B cell (primary cell): Measurements from ENCODE around the gene ARID3A. TPM values are rescaled to one million over a fixed set of nuclear protein-coding genes. Genes with fewer than 3 reads are reported as not detected.
"Not testable (repeated sequence)": the region's sequence is repeated elsewhere in the genome, so short reads cannot be mapped to it uniquely, and the experiment has no call there.

ENCODE experiments used
- ATAC-seq: fragments of 200-7000 bp; cut with Tn5 transposase; one replicate; pipeline ENCODE4 v1.10.0; 2021; ENCODE audit warnings: low read depth, mild to moderate bottlenecking, moderate number of reproducible peaks, moderate library complexity
- CTCF ChIA-PET: fragments of 350-600 bp; sonication (Branson Sonifier 250); formaldehyde crosslinking; loops from one replicate; lab custom pipeline; 2021; ENCODE audit warnings: antibody characterized with exemption, inconsistent platforms; lab: Charles Lee
- POLR2A ChIA-PET: fragments of 350-600 bp; sonication (Branson Sonifier 250); formaldehyde crosslinking; loops from one replicate; lab custom pipeline; 2021; ENCODE audit warnings: antibody characterized with exemption; lab: Charles Lee
- DNase-seq: peaks from one replicate; pipeline ENCODE4 v3.0.0; 2013
- H2AFZ ChIP-seq: 2 replicates; pipeline ENCODE4 v1.6.1; 2012; ENCODE audit warnings: mild to moderate bottlenecking, low read depth, low read length; ENCODE audit not compliant: insufficient read depth, poor library complexity, severe bottlenecking
- H3K27ac ChIP-seq, 2 donors: 1 replicate in 1 of 2; 2 replicates in 1 of 2; pipeline ENCODE4 v1.5.1; 2012 to 2013; ENCODE audit warnings: low read length in 2 of 2, mild to moderate bottlenecking in 2 of 2, moderate library complexity in 1 of 2
- H3K27me3 ChIP-seq, 4 experiments: fragments of 200-600 bp in 1 of 4; sonication (generic) in 1 of 4; replicated peaks in 1 of 4; 1 replicate in 2 of 4; 2 replicates in 2 of 4; pipeline versions ENCODE4 v1.6.1 to v1.7.0; 2013 to 2016; ENCODE audit warnings: low read length in 3 of 4, mild to moderate bottlenecking in 2 of 4, mixed read lengths in 1 of 4, moderate library complexity in 1 of 4; ENCODE audit not compliant: insufficient read depth in 4 of 4, control insufficient read depth in 3 of 4; ENCODE audit errors: control extremely low read depth in 1 of 4
- H3K36me3 ChIP-seq, 2 experiments: replicated peaks in 1 of 2; 1 replicate in 1 of 2; 2 replicates in 1 of 2; pipeline versions ENCODE4 v1.6.1 to v1.7.1; 2013; ENCODE audit warnings: low read length in 1 of 2; ENCODE audit not compliant: insufficient read depth in 2 of 2, control insufficient read depth in 1 of 2; ENCODE audit errors: control extremely low read depth in 1 of 2, extremely low read depth in 1 of 2
- H3K4me1 ChIP-seq, 2 donors: fragments of 200-600 bp in 1 of 2; sonication (generic) in 1 of 2; 1 replicate in 1 of 2; 2 replicates in 1 of 2; pipeline versions ENCODE4 v1.5.1 to v1.6.1; 2013 to 2017; ENCODE audit warnings: low read length in 2 of 2; ENCODE audit not compliant: control insufficient read depth in 2 of 2, insufficient read depth in 2 of 2
- H3K4me2 ChIP-seq: replicated peaks from 2 replicates; pipeline ENCODE3; 2012; ENCODE audit warnings: mild to moderate bottlenecking, low read depth, low read length; ENCODE audit not compliant: poor library complexity, severe bottlenecking
- H3K4me3 ChIP-seq, 5 experiments: fragments of 200-600 bp in 1 of 5; sonication (generic) in 1 of 5; 1 replicate in 3 of 5; 2 replicates in 2 of 5; pipeline versions ENCODE4 v1.5.1 to v1.7.0; 2011 to 2016; ENCODE audit warnings: low read length in 4 of 5, mild to moderate bottlenecking in 4 of 5, low read depth in 2 of 5, control low read depth in 1 of 5, moderate library complexity in 1 of 5; ENCODE audit not compliant: insufficient read depth in 1 of 5; ENCODE audit errors: control extremely low read depth in 1 of 5, extremely low read depth in 1 of 5
- H3K79me2 ChIP-seq: fragments of 200-600 bp; sonication (generic); one replicate; pipeline ENCODE4 v1.6.0; 2016; ENCODE audit warnings: low read length; ENCODE audit not compliant: control insufficient read depth, insufficient read depth
- H3K9ac ChIP-seq: fragments of 200-600 bp; sonication (generic); 2 replicates; pipeline ENCODE4 v1.6.1; 2017; ENCODE audit warnings: mild to moderate bottlenecking, low read length, moderate library complexity
- H3K9me3 ChIP-seq, 3 donors: one replicate each; pipeline versions ENCODE4 v1.6.1 to v1.7.1; 2013; ENCODE audit warnings: low read length in 2 of 3; ENCODE audit not compliant: control insufficient read depth in 2 of 3, insufficient read depth in 1 of 3; ENCODE audit errors: control extremely low read depth in 1 of 3
- H4K20me1 ChIP-seq: 2 replicates; pipeline ENCODE4 v1.6.0; 2012; ENCODE audit warnings: mild to moderate bottlenecking, low read length; ENCODE audit not compliant: insufficient read depth, control insufficient read depth, poor library complexity, severe bottlenecking
- H3K27ac Mint-ChIP-seq: one replicate; pipeline ENCODE4 v1.8.0; 2021; ENCODE audit warnings: mixed read lengths
- H3K27me3 Mint-ChIP-seq: one replicate; pipeline ENCODE4 v1.8.0; 2021; ENCODE audit warnings: mixed read lengths
- H3K4me1 Mint-ChIP-seq: one replicate; pipeline ENCODE4 v1.8.0; 2021; ENCODE audit warnings: mixed read lengths
- H3K4me3 Mint-ChIP-seq: one replicate; pipeline ENCODE4 v1.8.0; 2021; ENCODE audit warnings: mixed read lengths
- H3K9me3 Mint-ChIP-seq: one replicate; pipeline ENCODE4 v1.8.0; 2022; ENCODE audit warnings: mixed read lengths; ENCODE audit not compliant: insufficient read depth
- CTCF ChIP-seq: fragments of 200-600 bp; IDR thresholded peaks from one replicate; pipeline ENCODE4 v1.8.0; 2022; ENCODE audit warnings: antibody characterized with exemption, mild to moderate bottlenecking
- EZH2 ChIP-seq: IDR thresholded peaks from 2 replicates; pipeline ENCODE4 v1.6.1; 2012; ENCODE audit warnings: borderline replicate concordance, low read depth, mild to moderate bottlenecking, moderate library complexity, low read length; ENCODE audit not compliant: insufficient read depth, poor library complexity, severe bottlenecking
- WGBS: methylation state at CpG from one replicate; pipeline ENCODE4 v1.1.5; 2013; ENCODE audit warnings: missing lambda C conversion rate; ENCODE audit not compliant: insufficient coverage; 5-methylcytosine and 5-hydroxymethylcytosine counted together
- intact Hi-C: fragments of 100-400 bp; cut with micrococcal nuclease; formaldehyde crosslinking; loops from one replicate; pipeline ENCODE4 v1.10.0; 2022
- polyA plus RNA-seq: library from polyadenylated mRNA; depleted of rRNA; stranded (reverse); fragments of >200 nt; gene quantifications from 2 replicates; pipeline ENCODE4 v1.2.3, GENCODE V29; 2012
- total RNA-seq, 2 donors: library from RNA; stranded (reverse); fragments of 120-200 nt in 1 of 2; gene quantifications; 1 replicate in 1 of 2; 2 replicates in 1 of 2; pipeline versions ENCODE4 v1.2.3 to v1.2.4, GENCODE V29; 2013 to 2022

ARID3A gene
- total and polyA plus RNA-seq, 2 donors (not counting 1 experiment from before 2014, with no cell fraction given) = 22.9 to 60.5 TPM

- H4K20me1 ChIP-seq = peaks cover 47% of the 10 kb centered on the region
- H3K27me3 Mint-ChIP-seq = no peaks in the 10 kb centered on the region
- H3K4me1 ChIP-seq = peaks cover 42 to 60% of the 10 kb centered on the region in 2 donors
- H3K4me1 Mint-ChIP-seq = peaks cover 45% of the 10 kb centered on the region
- H3K4me3 Mint-ChIP-seq = peak within 1 kb of the TSS; percentile 89
- DNase-seq (peak; percentile 99), ATAC-seq (peak; percentile 87)
- H3K9ac ChIP-seq = peak within 1 kb of the TSS; percentile 95
- TF ChIP-seq EZH2 (no peak), CTCF (no peak)
- WGBS = under 1% methylated on average over 60 of the region's 68 CpGs
- H3K9me3 Mint-ChIP-seq = no peaks in the 10 kb centered on the region
- peak within 1 kb of the TSS; percentile 99 for H3K4me2 ChIP-seq
- H3K36me3 ChIP-seq = peaks cover 0 to 5% of the 10 kb centered on the region in 2 experiments
- intact Hi-C loops = loop anchor here (1.0 to 10.0 kb wide), 7 partner anchors 19 to 224 kb away; partner anchors contain the start of genes ABCA7, ATP5F1D, MIDN and POLR2E
- peaks cover 52% of the 10 kb centered on the region for H3K79me2 ChIP-seq
- H3K27ac ChIP-seq = peak within 1 kb of the TSS; percentile 98 to 99
- H3K27me3 ChIP-seq = no peaks in the 10 kb centered on the region
- CTCF ChIA-PET = interaction anchor here (0.7 to 2.9 kb wide), 4 partner anchors 17 to 46 kb away, joined by 3 to 20 read pairs (median 5); partner anchors contain the start of genes ARHGAP45 and WDR18
- no peaks in the 10 kb centered on the region for H3K9me3 ChIP-seq
- H2AFZ ChIP-seq = peak within 1 kb of the TSS; percentile 56
- H3K27ac Mint-ChIP-seq = peak within 1 kb of the TSS; percentile 100
- POLR2A ChIA-PET = interaction anchor here (0.5 to 2.0 kb wide), 12 partner anchors 17 to 1065 kb away, joined by 3 to 12 read pairs (median 4); partner anchors contain the start of genes ABCA7 and ARHGAP45
- peak within 1 kb of the TSS; percentile 62 to 94 (median 87) for H3K4me3 ChIP-seq
Measured at GRCh38 chr19:1020868-1021425, 95.1 kb downstream of the ARID3A start, which contains the start of gene TMEM259. Gene TMEM259 (minus strand): TSS chr19:1021123. CDS start chr19:1020996, 127 bp downstream.

- CTCF ChIA-PET = interaction anchor here (1.1 to 2.9 kb wide), 7 partner anchors 14 to 82 kb away, joined by 3 to 20 read pairs (median 3); partner anchors contain the start of gene WDR18
- intact Hi-C loops = loop anchor here (10.0 kb wide), 1 partner anchor 221 kb away; the partner anchor contains the start of genes ATP5F1D and MIDN
- DNase-seq, H3K27ac ChIP-seq, H3K9ac ChIP-seq, H3K36me3 ChIP-seq, H3K27me3 Mint-ChIP-seq, POLR2A ChIA-PET, H3K9me3 Mint-ChIP-seq, ATAC-seq, H3K4me3 ChIP-seq, H3K27me3 ChIP-seq, H3K9me3 ChIP-seq, H2AFZ ChIP-seq, H3K4me3 Mint-ChIP-seq, H3K4me2 ChIP-seq: not testable (repeated sequence)
- Histone ChIP-seq H3K79me2 (peaks cover 52% of the 10 kb centered on the region), H4K20me1 (peaks cover 42% of the 10 kb centered on the region), H3K4me1 (peaks cover 18 to 38% of the 10 kb centered on the region in 2 donors)
- Mint-ChIP-seq H3K4me1 (peaks cover 32% of the 10 kb centered on the region), H3K27ac (peak overlapping the region; percentile 37)
- WGBS = 97% methylated on average over 4 of the region's 5 CpGs
Measured at GRCh38 chr19:1023883-1024188, 98.0 kb downstream of the ARID3A start.

- DNase-seq, H3K27me3 Mint-ChIP-seq: not testable (repeated sequence)
- WGBS = no CpG with 5 or more reads among the region's 6 CpGs
Measured at GRCh38 chr19:1025080-1025479, 99.2 kb downstream of the ARID3A start.

More at GRCh38 chr19:1025080-1025479, 99.2 kb downstream of the ARID3A start:
- peak overlapping the region; percentile 35 for H3K27ac Mint-ChIP-seq
- not testable (repeated sequence) for H3K9me3 ChIP-seq, H3K36me3 ChIP-seq, H3K4me2 ChIP-seq, H2AFZ ChIP-seq, H3K27ac ChIP-seq, ATAC-seq, H3K9ac ChIP-seq, H3K27me3 ChIP-seq, H3K4me3 ChIP-seq, H3K9me3 Mint-ChIP-seq
- H3K4me1 ChIP-seq = peaks cover 14 to 38% of the 10 kb centered on the region in 2 donors
- peaks cover 27% of the 10 kb centered on the region for H3K4me1 Mint-ChIP-seq
- intact Hi-C loops = loop anchor here (10.0 kb wide), 1 partner anchor 220 kb away; the partner anchor contains the start of genes ATP5F1D and MIDN
- peaks cover 40% of the 10 kb centered on the region for H4K20me1 ChIP-seq
- POLR2A ChIA-PET = interaction anchor here (0.7 to 6.9 kb wide), 4 partner anchors 14 to 106 kb away, joined by 3 to 91 read pairs (median 18); partner anchors contain the start of gene ABCA7
- CTCF ChIA-PET = interaction anchor here (1.2 to 2.4 kb wide), 5 partner anchors 16 to 65 kb away, joined by 3 to 11 read pairs (median 4); partner anchors contain the start of gene ARHGAP45
- peaks cover 49% of the 10 kb centered on the region for H3K79me2 ChIP-seq
- peak overlapping the region; percentile 35 for H3K4me3 Mint-ChIP-seq
